ENCODE results near the gene SPATA20.

DNA sequence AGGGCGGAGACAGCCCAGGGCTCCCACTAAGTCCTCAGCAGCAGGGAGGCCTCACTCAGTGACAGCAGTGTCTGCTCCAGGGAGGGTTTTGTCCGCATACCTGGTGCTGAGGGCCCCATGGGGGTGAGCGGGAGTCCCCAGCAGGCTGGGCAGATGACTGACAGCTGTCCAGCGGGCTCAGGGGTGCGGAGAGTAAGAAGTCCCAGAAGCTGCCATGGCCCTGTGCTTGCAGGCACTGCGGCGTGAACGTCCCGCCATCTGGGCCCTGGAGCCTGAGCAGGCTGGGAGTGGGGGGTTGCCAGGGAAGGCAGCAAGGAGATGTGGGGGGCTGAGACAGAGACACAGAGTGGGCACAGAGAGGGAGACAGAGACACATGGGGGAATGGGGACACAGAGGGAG lies 33.7 kb downstream of the SPATA20 start:
- TF ChIP-seq KAT7 (CRISPR knock-in tag; IDR thresholded peaks at IDR 0.05; ENCODE audit: borderline replicate concordance): no peak
- TF ChIP-seq, protein P1, sequence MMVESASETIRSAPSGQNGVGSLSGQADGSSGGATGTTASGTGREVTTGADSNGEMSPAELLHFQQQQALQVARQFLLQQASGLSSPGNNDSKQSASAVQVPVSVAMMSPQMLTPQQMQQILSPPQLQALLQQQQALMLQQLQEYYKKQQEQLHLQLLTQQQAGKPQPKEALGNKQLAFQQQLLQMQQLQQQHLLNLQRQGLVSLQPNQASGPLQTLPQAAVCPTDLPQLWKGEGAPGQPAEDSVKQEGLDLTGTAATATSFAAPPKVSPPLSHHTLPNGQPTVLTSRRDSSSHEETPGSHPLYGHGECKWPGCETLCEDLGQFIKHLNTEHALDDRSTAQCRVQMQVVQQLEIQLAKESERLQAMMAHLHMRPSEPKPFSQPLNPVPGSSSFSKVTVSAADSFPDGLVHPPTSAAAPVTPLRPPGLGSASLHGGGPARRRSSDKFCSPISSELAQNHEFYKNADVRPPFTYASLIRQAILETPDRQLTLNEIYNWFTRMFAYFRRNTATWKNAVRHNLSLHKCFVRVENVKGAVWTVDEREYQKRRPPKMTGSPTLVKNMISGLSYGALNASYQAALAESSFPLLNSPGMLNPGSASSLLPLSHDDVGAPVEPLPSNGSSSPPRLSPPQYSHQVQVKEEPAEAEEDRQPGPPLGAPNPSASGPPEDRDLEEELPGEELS (CRISPR knock-in tag; IDR thresholded peaks at IDR 0.05): no peak
- TF ChIP-seq HMGA2 (CRISPR knock-in tag; IDR thresholded peaks at IDR 0.05): no peak
- TF ChIP-seq, protein P2, sequence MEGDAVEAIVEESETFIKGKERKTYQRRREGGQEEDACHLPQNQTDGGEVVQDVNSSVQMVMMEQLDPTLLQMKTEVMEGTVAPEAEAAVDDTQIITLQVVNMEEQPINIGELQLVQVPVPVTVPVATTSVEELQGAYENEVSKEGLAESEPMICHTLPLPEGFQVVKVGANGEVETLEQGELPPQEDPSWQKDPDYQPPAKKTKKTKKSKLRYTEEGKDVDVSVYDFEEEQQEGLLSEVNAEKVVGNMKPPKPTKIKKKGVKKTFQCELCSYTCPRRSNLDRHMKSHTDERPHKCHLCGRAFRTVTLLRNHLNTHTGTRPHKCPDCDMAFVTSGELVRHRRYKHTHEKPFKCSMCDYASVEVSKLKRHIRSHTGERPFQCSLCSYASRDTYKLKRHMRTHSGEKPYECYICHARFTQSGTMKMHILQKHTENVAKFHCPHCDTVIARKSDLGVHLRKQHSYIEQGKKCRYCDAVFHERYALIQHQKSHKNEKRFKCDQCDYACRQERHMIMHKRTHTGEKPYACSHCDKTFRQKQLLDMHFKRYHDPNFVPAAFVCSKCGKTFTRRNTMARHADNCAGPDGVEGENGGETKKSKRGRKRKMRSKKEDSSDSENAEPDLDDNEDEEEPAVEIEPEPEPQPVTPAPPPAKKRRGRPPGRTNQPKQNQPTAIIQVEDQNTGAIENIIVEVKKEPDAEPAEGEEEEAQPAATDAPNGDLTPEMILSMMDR (IDR thresholded peaks at IDR 0.05): no peak
